ENCODE data around the gene BMP3.
"Not testable (repeated sequence)": the region's sequence is repeated elsewhere in the genome, so short reads cannot be mapped to it uniquely, and the experiment has no call there.

Gene BMP3, protein sequence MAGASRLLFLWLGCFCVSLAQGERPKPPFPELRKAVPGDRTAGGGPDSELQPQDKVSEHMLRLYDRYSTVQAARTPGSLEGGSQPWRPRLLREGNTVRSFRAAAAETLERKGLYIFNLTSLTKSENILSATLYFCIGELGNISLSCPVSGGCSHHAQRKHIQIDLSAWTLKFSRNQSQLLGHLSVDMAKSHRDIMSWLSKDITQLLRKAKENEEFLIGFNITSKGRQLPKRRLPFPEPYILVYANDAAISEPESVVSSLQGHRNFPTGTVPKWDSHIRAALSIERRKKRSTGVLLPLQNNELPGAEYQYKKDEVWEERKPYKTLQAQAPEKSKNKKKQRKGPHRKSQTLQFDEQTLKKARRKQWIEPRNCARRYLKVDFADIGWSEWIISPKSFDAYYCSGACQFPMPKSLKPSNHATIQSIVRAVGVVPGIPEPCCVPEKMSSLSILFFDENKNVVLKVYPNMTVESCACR

DNA sequence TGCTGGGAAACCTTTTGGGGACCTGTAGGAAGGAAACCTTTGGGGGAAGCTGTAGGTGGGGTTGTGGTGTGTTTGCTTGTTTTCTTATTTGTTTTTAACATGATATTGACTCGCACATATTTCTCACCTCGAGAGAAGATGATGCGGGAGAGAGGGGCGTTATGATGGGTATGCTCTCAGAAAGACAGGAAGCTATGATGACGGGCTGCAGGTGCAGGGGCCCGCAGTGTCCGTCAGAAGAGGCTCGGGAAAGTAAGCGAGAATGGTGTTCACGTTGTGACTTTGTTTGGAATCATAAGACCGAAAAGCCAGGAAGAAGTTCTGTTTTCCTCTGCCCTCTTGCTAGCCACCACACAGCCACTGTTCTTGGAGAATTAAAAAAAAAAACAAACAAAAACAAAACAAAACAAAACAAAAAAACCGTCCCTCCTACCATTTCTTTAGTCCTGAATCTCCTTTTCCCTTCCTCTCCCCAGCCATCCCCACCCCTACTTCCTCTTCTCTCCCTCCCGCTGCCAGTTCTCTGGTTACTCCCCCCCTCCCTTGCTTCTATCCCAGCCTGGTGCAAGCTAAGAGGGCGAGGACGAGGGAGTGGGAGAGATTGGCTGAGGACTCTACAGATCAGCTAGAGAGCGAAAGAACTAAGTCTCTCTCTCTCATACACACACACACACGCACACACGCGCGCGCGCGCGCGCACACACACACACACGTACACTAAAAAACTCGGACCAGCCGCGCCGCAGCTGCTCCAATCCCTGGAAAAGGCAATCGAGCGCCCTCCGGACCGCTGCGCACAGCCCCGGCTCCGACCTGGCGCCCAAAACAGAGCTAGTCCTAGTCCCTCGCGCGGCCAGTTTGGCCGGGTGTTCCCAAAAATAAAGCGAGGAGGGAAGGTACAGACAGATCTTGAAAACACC lies at the start of gene BMP3:
TSS of gene BMP3 (plus strand) at position 648 of the 920 bp plus-strand sequence. CDS start 577 bp downstream, outside the sequence.
- no peak within 1 kb of the TSS for H3K9ac ChIP-seq (ENCODE audit: low read length)
- H3K36me3 ChIP-seq (ENCODE audit: control insufficient read depth, insufficient read depth, low read length), result no peaks in the 10 kb centered on the region
- H3K27ac ChIP-seq (ENCODE audit: low read depth, low read length), result no peak within 1 kb of the TSS
- peaks cover 15% of the 10 kb centered on the region; the same call in 1 of the 2 replicates for H3K4me1 ChIP-seq (ENCODE audit: control insufficient read depth, insufficient read depth, low read length)
- peak within 1 kb of the TSS; percentile 82 for H3K4me3 ChIP-seq (ENCODE audit: low read depth, low read length)
- peaks cover 99% of the 10 kb centered on the region for H3K27me3 ChIP-seq (ENCODE audit: control insufficient read depth, insufficient read depth, low read length)
- H3K9me3 ChIP-seq (ENCODE audit: control insufficient read depth, insufficient read depth, low read depth, low read length), result no peaks in the 10 kb centered on the region

DNA sequence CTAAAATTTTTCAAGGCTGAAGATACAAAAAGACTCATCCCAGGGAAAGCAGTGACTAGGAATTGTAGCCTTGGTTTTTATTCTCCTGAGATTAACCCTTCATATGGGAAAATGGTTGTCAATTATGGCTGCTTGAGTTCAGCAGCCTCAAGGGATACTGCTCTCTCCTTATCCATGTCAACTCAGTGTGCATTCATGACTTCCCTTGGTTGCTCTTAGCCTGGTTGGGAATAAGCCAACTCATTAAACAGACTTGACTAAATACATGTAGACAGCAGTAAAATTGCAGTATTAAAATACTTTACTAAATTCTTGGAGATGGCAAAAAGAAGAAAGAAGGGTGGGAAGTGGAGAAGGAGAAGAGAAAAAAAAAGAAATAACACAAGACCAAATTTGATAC lies 44.5 kb upstream of the BMP3 start:
- Histone ChIP-seq H3K4me3 (ENCODE audit: low read depth, low read length) (no peak overlapping the region), H3K27me3 (ENCODE audit: control insufficient read depth, insufficient read depth, low read length) (no peaks in the 10 kb centered on the region), H3K9ac (ENCODE audit: low read length) (no peak overlapping the region), H3K27ac (ENCODE audit: low read depth, low read length) (no peak overlapping the region), H3K4me1 (ENCODE audit: control insufficient read depth, insufficient read depth, low read length) (no peaks in the 10 kb centered on the region), H3K36me3 (ENCODE audit: control insufficient read depth, insufficient read depth, low read length) (no peaks in the 10 kb centered on the region), H3K9me3 (ENCODE audit: control insufficient read depth, insufficient read depth, low read depth, low read length) (no peaks in the 10 kb centered on the region)

DNA sequence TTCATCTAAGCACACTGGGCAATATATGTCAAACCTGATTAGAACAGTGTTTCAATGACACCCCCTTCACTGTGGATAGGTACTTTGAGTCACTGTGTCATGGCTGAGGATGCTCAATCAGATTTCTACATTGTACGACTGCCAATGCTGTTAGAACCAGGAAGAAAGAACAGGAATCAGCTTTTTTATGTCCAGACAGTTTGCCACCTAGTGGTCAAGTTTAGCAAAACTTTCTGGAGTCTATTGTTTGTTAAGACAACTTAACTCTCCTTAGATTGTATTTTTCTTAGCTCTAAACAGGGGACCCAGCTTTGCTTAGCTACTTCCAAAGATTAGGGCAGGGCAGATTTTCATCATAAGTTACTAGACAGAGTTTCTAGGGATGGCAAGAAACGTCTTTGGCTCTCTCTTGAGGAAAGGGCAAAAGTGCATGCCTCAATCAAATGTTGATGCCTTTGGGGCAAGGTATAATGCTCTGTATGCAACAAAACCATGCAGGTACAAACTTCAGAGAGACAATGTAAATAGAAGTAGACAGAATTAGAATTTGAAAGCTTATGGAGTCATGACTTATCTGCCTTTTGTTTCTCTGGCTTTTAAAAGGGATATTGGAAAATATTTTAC lies 40.5 kb upstream of the BMP3 start:
- Histone ChIP-seq H3K27ac (ENCODE audit: low read depth, low read length) (no peak overlapping the region), H3K27me3 (ENCODE audit: control insufficient read depth, insufficient read depth, low read length) (no peaks in the 10 kb centered on the region), H3K36me3 (ENCODE audit: control insufficient read depth, insufficient read depth, low read length) (no peaks in the 10 kb centered on the region), H3K9me3 (ENCODE audit: control insufficient read depth, insufficient read depth, low read depth, low read length) (no peaks in the 10 kb centered on the region), H3K4me3 (ENCODE audit: low read depth, low read length) (no peak overlapping the region), H3K4me1 (ENCODE audit: control insufficient read depth, insufficient read depth, low read length) (no peaks in the 10 kb centered on the region), H3K9ac (ENCODE audit: low read length) (no peak overlapping the region)

DNA sequence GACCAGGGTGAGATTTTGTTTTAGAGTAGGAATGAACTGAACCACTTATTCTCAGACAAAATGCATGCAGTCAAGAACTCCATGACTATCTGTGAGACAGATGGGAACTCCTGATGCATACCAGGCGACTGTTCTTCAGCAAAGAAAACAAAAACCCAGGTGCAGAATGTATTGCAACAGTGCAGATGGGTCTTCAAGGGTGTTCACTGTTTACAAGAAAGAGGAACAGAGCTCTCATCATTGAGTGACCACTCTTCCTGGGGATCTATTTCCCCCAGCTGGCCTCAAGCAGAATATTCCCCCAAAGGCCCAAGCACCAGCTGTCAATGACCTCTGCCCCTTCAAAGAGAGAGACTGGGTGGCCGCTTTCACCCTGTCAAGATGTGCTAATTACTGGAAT lies 39.7 kb upstream of the BMP3 start:
- H3K27ac ChIP-seq (ENCODE audit: low read depth, low read length), result no peak overlapping the region

DNA sequence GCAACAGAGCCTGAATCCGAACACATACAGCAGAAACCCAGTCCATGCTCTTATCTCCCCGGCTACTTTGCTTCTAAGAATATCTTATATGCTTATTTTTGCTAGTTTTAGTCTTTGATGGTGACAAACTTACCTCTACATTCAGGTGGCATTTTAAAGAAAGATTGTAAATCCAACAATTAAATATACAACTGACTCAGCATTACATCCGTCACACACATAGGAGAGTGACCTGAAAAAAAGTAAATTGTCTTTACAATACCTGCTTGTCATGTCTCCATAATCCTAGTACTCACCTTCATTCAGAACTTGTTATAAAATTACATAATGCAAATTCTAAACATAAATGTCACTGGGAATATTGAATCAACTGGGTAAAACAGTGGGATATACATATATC lies 30.6 kb upstream of the BMP3 start:
- H3K9me3 ChIP-seq (ENCODE audit: control insufficient read depth, insufficient read depth, low read depth, low read length), result no peaks in the 10 kb centered on the region
- no peak overlapping the region for H3K9ac ChIP-seq (ENCODE audit: low read length)
- H3K36me3 ChIP-seq (ENCODE audit: control insufficient read depth, insufficient read depth, low read length), result no peaks in the 10 kb centered on the region

More for the DNA sequence above, 39.7 kb upstream of the BMP3 start:
- Histone ChIP-seq H3K4me3 (ENCODE audit: low read depth, low read length) (no peak overlapping the region), H3K4me1 (ENCODE audit: control insufficient read depth, insufficient read depth, low read length) (no peaks in the 10 kb centered on the region), H3K36me3 (ENCODE audit: control insufficient read depth, insufficient read depth, low read length) (no peaks in the 10 kb centered on the region), H3K9ac (ENCODE audit: low read length) (no peak overlapping the region), H3K27me3 (ENCODE audit: control insufficient read depth, insufficient read depth, low read length) (no peaks in the 10 kb centered on the region), H3K9me3 (ENCODE audit: control insufficient read depth, insufficient read depth, low read depth, low read length) (no peaks in the 10 kb centered on the region)

DNA sequence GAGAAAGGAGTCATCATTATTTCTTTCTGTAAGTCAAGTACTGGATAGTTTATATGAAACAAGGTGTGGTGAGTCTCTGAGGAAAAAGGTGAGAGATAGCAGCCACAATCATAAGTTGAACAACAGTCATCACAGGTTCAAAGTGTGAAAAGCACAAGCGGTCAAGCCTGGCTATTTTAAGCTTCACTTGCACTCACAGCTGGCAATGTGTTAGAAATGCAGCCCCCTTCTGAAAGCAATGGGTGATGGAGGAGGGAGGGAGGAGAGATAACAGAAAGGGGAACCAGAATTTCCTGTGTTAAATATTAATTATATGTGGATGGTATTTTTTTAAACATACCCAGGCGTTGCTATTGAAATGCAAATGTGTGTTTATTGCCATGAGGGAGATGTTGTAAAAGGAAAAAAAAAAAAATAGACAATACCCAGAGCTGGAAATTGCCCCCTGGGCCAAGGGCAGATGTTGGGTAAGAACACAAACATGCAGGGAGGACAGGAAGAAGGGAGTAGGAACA lies 26.9 kb upstream of the BMP3 start:
- Histone ChIP-seq H3K9ac (ENCODE audit: low read length) (no peak overlapping the region), H3K27ac (ENCODE audit: low read depth, low read length) (no peak overlapping the region), H3K36me3 (ENCODE audit: control insufficient read depth, insufficient read depth, low read length) (no peaks in the 10 kb centered on the region), H3K9me3 (ENCODE audit: control insufficient read depth, insufficient read depth, low read depth, low read length) (no peaks in the 10 kb centered on the region), H3K4me1 (ENCODE audit: control insufficient read depth, insufficient read depth, low read length) (peaks cover 6% of the 10 kb centered on the region; the same call in 1 of the 2 replicates), H3K27me3 (ENCODE audit: control insufficient read depth, insufficient read depth, low read length) (no peaks in the 10 kb centered on the region), H3K4me3 (ENCODE audit: low read depth, low read length) (no peak overlapping the region)

More for the DNA sequence above, 30.6 kb upstream of the BMP3 start:
- Histone ChIP-seq H3K27me3 (ENCODE audit: control insufficient read depth, insufficient read depth, low read length) (no peaks in the 10 kb centered on the region), H3K4me1 (ENCODE audit: control insufficient read depth, insufficient read depth, low read length) (peaks cover 6% of the 10 kb centered on the region; the same call in 1 of the 2 replicates), H3K27ac (ENCODE audit: low read depth, low read length) (no peak overlapping the region), H3K4me3 (ENCODE audit: low read depth, low read length) (no peak overlapping the region)

DNA sequence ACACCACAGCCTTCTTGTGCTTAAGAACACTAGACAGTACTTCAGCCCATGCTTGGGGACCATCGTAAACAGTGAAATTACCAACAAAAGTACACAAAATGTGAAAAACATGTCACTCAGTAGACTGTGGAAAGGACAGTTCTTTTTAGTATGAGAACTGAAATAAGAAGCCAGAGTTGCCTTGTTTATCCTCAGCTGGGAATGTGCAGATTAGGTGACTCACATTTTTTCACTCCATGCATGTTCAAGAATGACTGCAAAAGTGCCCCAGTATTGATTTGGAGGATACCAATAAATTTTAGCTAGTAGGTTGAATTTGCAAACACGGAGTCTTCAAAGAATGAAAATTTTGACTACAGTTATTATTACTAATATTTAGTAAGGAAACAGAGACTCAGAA lies 23.1 kb upstream of the BMP3 start:
- H3K4me1 ChIP-seq (ENCODE audit: control insufficient read depth, insufficient read depth, low read length), result peaks cover 6% of the 10 kb centered on the region; the same call in 1 of the 2 replicates
- 0 out of 2 replicates have a peak, but pooled peaks cover 6% of the 10 kb centered on the region for H3K9me3 ChIP-seq (ENCODE audit: control insufficient read depth, insufficient read depth, low read depth, low read length)
- H3K4me3 ChIP-seq (ENCODE audit: low read depth, low read length), result no peak overlapping the region
- H3K27me3 ChIP-seq (ENCODE audit: control insufficient read depth, insufficient read depth, low read length), result no peaks in the 10 kb centered on the region
- no peaks in the 10 kb centered on the region for H3K36me3 ChIP-seq (ENCODE audit: control insufficient read depth, insufficient read depth, low read length)
- no peak overlapping the region for H3K27ac ChIP-seq (ENCODE audit: low read depth, low read length)
- no peak overlapping the region for H3K9ac ChIP-seq (ENCODE audit: low read length)

DNA sequence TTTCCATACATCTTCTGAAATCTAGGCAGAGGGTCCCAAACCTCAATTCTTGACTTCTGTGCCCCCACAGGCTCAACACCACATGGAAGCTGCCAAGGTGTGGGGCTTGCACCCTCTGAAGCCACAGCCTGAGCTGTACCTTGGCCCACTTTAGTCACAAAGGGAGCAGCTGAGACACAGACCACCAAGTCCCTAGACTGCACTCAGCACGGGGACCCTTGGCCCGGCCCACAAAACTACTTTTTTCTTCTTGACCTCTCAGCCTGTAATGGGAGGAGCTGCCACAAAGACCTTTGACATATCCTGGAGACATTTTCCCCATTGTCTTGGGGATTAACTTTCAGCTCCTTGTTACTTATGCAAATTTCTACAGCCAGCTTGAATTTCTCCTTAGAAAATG lies 13.9 kb upstream of the BMP3 start:
- peaks cover 12% of the 10 kb centered on the region for H3K9me3 ChIP-seq (ENCODE audit: control insufficient read depth, insufficient read depth, low read depth, low read length)
- H3K4me3 ChIP-seq (ENCODE audit: low read depth, low read length); H3K4me1 ChIP-seq (ENCODE audit: control insufficient read depth, insufficient read depth, low read length); H3K9ac ChIP-seq (ENCODE audit: low read length); H3K27ac ChIP-seq (ENCODE audit: low read depth, low read length); H3K36me3 ChIP-seq (ENCODE audit: control insufficient read depth, insufficient read depth, low read length); H3K27me3 ChIP-seq (ENCODE audit: control insufficient read depth, insufficient read depth, low read length): not testable (repeated sequence)

DNA sequence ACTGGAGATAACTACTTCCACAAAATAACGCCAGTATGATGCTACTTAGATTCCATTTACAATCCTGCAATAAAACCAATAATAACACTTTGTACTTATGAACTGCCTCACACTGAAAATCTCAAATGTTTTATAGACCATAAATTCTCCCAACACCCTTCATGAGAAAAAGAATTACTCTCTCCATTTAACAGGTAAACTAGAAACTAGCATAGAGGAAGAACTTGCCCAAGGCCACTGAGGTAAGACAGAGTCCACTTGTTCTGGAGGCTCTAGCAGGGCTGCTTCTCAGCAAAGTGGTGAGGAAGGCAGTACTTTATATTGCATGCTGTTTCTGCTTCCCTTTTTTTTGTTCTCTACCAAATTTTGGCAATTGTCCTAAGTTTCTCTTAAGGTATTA lies 11.5 kb upstream of the BMP3 start:
- Histone ChIP-seq H3K9ac (ENCODE audit: low read length) (no peak overlapping the region), H3K9me3 (ENCODE audit: control insufficient read depth, insufficient read depth, low read depth, low read length) (peaks cover 9% of the 10 kb centered on the region), H3K27ac (ENCODE audit: low read depth, low read length) (no peak overlapping the region), H3K36me3 (ENCODE audit: control insufficient read depth, insufficient read depth, low read length) (no peaks in the 10 kb centered on the region), H3K27me3 (ENCODE audit: control insufficient read depth, insufficient read depth, low read length) (peaks cover 7% of the 10 kb centered on the region; the same call in 1 of the 2 replicates), H3K4me1 (ENCODE audit: control insufficient read depth, insufficient read depth, low read length) (no peaks in the 10 kb centered on the region), H3K4me3 (ENCODE audit: low read depth, low read length) (no peak overlapping the region)

DNA sequence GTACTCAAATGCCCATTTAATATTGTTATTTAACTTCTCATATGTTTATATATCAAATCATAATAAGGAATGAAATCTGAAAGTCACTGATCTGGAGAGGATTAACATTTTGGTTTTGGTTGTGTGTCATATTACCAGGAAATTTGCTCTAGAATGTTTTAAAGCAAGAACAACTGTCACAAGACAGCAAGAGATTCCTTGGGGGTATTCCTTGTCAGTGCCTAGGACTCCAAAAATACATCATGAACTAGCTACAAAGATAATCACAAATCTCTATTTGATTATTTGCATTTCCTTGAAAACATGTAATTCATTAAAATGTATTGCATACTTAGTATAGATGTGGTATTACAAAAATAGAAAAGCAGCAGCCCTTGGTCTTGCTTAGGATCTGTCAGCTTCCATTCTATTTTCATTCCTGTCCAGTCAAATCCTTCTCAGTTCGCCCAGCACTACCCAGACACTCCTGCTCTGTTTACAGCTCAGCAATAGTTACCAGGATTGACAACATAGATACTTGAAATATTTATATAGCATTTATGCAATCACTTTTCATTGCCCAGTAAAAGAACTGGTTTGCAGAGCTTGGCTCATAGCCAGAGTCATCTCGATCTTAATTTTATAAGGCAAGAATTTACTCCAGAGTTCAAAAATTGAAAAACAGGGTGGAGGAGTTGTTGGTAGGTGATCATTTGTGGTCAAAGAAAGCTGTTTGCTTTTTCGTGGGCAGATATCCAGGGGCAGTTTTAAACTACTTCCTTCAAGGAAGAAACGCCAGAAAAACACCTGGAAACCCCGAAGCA lies 9.2 kb upstream of the BMP3 start:
- Histone ChIP-seq H3K9ac (ENCODE audit: low read length) (no peak overlapping the region), H3K9me3 (ENCODE audit: control insufficient read depth, insufficient read depth, low read depth, low read length) (peaks cover under 1% of the 10 kb centered on the region; the same call in 1 of the 2 replicates), H3K36me3 (ENCODE audit: control insufficient read depth, insufficient read depth, low read length) (no peaks in the 10 kb centered on the region), H3K4me3 (ENCODE audit: low read depth, low read length) (no peak overlapping the region), H3K27me3 (ENCODE audit: control insufficient read depth, insufficient read depth, low read length) (peaks cover 23% of the 10 kb centered on the region), H3K27ac (ENCODE audit: low read depth, low read length) (no peak overlapping the region), H3K4me1 (ENCODE audit: control insufficient read depth, insufficient read depth, low read length) (no peaks in the 10 kb centered on the region)
